GM18517 (cell line): ENCODE data around the gene SERPINA3.
"Not testable (repeated sequence)": the region's sequence is repeated elsewhere in the genome, so short reads cannot be mapped to it uniquely, and the experiment has no call there.

ENCODE experiments used
- ATAC-seq: cut with Tn5 transposase; IDR thresholded peaks from one replicate; pipeline ENCODE4 v1.9.1; 2021; ENCODE audit warnings: mild to moderate bottlenecking, moderate library complexity; ENCODE audit not compliant: unreplicated experiment

SERPINA3 gene

DNA sequence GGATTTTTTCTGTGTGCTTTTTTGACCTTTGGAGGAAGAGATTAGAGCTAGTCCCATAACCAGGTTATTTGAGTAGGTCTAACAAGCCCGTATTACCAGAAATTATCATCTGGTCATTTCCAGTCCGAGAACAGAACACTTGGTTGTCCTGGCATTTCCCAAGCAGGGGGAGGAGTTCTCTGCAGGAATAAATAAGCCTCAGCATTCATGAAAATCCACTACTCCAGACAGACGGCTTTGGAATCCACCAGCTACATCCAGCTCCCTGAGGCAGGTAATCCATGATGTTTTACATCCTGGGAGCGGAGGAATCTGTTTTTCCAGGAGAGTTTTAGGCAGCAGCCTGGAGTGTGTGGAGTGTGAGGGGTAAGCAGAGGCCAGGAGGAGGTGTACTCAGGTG, at the start of gene SERPINA3:
SERPINA3 (plus strand) TSS at position 218 of the 400 bp plus-strand sequence. CDS start 2,051 bp downstream, outside the sequence.
- ATAC-seq: no peak

DNA sequence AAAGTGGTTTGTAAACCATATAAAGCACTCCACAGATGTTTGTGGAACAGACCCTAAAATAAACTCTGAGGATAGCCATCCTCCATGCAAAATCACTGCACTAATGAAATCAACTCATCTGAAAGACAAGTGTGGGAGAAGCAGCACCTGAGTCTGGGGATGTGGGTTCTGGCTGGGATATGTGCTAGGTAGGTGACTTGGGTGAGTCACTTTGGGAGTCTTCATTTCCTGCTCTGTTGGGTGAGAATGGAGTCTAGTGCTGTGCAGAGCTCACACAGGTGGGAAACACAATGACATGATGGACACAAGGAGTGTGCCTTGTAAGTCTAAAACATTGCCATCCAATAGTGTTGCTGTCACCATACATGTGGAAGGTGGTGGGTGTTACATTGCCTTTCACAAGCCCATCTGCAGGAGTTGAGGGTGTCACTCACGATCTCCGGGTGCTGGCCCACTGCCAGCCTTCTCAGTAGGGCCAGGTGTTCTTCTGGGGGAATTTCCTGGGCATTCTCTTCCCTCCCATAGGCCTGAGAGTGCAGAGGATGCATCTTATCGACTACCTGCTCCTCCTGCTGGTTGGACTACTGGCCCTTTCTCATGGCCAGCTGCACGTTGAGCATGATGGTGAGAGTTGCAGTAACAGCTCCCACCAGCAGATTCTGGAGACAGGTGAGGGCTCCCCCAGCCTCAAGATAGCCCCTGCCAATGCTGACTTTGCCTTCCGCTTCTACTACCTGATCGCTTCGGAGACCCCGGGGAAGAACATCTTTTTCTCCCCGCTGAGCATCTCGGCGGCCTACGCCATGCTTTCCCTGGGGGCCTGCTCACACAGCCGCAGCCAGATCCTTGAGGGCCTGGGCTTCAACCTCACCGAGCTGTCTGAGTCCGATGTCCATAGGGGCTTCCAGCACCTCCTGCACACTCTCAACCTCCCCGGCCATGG, 49.0 kb upstream of the SERPINA3 start:
- ATAC-seq: no peak

GRCh38 chr14:94564381-94564780, 47.8 kb upstream of the SERPINA3 start:
- ATAC-seq: no peak

DNA sequence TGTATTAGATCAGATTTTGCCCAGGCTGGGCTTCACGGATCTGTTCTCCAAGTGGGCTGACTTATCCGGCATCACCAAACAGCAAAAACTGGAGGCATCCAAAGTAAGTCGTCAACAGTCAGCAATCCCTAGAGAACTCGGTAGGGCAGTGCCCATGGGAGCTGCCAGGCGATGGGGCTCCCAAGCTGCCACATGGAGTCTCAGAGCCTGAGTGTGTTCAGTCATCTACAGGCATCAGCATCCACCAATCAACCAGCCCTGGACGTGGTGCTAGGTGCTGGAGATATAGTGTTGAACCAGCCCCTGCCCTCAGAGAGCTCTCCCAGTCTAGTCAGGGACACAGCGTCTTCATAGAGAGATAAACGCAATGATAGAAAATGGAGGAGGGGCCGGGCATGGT, 44.0 kb upstream of the SERPINA3 start:
- no peak for ATAC-seq

- ATAC-seq: no peak
Observed at GRCh38 chr14:94569381-94570001, 42.7 kb upstream of the SERPINA3 start.

DNA sequence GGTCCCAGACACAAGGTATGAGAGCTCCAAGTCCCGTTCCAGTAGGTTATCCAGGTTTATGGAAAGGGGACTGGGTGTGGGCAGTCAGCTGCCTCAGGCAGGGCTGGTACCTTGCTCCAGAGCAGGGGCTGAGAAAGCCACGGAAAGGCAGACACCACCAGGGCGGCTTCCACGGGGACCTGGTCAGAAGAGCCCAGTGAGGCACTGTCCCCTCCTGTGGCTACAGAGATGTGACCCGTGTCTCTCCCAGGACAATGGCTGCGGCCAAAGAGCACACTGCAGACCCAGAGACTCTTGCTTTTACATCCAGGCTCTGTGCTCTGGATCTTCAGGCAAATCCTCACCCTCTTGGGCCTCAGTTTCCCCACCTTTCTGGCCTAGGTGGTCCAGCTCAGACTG, 42.2 kb upstream of the SERPINA3 start:
- ATAC-seq: no peak

GRCh38 chr14:94570440-94570839, 41.8 kb upstream of the SERPINA3 start:
- no peak for ATAC-seq

DNA sequence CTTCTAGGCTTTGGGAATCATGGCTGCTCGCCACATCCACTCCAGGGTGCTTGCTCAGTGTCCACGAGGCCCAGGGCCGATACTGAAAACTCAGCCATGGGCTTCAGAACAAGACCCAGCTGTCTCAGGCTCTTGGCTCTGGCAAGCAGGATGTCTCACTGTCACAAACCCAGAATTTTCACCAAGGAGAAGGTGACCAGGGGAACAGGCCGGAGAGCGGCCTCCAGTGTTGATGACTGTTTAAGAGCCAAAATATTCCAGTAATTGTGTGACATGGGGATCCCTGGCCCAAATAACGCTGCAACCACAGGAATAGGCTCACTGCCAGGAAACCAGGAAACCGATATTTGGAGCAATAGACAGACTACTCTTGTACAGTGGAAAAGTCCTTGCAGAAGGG, 40.8 kb upstream of the SERPINA3 start:
- no peak for ATAC-seq

DNA sequence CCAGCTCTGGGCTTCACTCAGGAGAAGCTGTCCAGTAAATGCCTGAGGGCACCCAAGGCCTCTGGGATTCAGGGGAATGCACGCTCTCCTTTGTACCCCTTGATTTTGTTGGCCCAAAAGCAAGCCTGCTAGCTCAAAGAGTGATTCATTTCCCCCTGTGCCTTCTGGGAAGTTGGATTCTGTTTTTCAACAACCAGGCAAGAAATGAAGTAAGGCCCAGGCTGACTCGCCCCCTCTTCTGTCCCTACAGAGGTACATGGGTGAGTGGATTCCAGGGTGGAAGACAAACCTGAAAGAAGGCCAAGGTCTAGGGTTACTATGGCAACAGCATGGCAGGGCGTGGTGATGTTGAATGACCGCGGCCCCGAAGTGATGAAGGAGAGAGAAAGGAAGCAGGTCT, 40.2 kb upstream of the SERPINA3 start:
- no peak for ATAC-seq

DNA sequence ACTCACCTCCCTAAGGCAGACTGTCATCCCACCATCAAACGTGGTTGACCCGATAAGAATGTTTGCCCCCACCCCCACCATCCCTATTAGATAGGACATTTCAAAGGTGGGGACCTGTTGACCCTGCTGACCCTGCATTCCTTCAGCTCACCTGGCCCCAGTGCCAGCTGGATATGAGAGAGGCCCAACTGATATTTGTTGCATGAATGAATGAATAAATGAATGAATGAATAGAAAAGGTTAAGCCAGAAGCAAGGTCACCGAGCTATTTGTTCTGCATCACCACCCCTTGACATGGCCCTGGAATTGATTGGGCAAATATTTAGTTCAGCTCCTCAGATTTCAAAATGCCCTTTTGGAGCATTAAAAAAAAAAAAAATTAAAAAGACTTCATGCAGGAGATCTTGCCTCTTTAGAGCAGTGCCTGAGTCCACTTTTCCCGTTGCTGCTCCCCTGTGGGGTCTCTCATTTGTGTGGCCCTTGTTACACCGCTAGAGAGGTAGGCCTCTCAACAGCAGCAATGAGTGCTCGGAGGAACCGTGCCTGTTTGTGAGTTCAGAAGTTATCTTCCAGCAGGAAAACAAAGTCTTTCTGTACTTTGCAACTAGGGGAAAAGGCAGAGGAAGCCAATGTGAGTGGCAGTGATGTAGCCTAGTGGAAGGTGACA, 39.4 kb upstream of the SERPINA3 start:
- ATAC-seq: no peak

DNA sequence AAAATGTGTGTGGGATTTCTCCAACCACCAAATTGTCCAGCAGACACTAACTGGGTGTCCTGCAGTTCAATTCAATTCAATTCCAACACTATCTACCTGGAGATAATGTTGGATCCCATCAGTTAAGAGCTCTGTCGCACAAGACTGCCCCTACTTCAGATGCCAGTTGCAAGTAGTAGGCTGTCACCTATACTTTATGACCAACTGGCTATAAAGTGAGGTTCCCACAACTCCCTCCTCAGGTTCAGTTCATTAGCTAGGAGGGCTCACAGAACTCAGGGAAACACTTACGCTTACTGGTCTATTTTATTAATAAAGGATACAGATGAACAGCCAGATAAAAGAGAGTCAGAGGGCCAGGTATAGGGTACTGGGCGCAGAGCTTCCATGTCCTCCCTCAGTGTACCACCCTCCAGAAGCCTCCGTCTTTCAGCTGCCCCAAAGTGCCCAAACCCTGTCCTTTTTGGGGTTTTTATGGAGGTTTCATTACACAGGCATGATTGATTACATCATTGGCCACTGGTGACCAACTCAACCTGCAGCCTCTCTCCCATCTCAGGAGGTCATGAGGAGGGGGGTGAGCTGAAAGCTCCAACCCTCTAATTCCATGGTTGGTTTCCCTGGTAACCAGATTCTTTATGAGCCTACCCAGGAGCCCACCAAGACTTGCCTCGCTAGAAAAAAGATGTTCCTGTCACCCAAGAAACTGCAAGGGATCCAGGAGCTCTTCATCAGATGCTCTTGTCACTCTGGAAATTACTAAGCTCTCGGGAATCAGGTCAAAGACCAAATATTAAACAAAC, 38.5 kb upstream of the SERPINA3 start:
- ATAC-seq: no peak

DNA sequence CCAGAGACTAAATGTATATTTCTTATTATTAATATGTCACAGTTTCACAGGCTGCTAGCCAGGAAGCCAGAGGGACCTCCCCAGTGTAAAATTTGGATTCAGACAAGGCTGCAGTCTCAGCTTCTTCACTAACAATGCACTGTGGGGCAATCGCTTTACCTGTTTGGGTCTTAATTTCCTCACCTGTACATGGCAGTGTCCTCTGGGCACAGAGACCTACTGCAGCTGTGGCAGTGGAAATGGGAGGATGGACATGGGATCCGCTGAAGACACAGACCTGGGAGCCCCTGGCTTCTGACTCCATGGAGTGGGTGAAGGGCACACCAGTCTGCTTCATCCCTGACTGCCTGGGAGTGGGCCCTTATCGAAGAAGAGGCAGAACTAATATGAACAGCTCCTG, 37.9 kb upstream of the SERPINA3 start:
- ATAC-seq: no peak

DNA sequence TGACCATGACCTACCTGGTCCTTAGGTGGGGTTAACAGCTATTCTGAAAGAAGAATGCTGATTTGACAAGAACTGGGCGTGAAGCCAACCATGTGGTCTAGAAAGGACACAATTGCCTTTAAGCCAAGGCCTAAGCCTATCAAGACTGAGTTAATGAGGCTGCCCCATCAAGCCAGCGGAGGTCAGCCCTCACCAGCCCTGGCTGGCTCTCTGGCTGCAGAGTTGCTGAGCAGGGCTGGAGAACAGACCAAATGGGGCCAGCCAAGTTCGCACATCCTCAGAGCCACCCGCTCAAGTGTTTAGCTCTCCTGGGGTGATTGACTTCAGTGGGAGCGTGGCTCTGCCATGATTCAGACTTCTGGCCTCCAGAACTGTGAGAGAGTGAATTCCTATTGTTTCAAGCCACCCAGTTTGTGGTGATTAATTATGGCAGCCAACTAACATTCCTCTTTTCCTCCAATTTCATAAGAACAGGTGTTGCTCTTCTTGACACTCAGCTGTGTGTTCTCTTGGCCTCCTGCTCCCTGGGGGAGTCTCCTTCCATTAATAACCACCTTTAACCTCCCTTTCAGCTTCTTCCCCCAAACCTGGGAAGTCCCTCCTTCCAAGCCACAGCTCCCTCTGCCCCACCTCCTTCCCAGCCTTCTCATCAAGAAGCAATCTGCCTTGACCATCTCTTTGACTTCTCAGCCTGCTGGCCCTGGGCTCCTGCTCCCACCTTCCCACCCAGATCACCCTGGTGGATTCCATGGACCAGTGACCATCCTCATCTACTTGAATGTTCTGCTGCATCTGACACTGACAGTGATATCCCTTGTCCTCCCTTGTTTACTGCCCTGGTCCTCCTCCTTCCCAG, 36.2 kb upstream of the SERPINA3 start:
- ATAC-seq: no peak

DNA sequence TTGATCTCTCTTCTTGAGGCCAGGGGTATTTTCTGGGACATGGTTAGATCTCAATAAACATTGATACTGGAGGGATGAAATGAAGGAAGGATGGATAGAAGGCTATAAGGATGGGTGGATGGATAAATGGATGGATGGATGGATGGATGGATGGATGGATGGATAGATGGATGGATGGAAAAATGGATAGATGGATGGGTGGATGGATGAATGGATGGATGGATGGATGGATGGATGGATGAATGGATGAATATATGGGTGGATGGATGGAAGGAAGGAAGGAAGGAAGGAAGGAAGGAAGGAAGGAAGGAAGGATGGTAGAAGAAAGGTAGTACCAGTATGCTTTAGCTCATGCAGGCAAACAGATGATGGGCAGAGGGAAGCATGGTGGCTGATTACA, 34.7 kb upstream of the SERPINA3 start:
- ATAC-seq: not testable (repeated sequence)

- ATAC-seq: no peak
Observed at GRCh38 chr14:94578712-94579111, 33.5 kb upstream of the SERPINA3 start.

GRCh38 chr14:94581127-94581999, 30.8 kb upstream of the SERPINA3 start, which contains the start of gene SERPINA5:
TSS of gene SERPINA5 (plus strand) at chr14:94581426. CDS start at chr14:94587363, 5,937 bp downstream.
- no peak for ATAC-seq

- ATAC-seq: no peak
Observed at GRCh38 chr14:94582199-94582750, 29.9 kb upstream of the SERPINA3 start.

DNA sequence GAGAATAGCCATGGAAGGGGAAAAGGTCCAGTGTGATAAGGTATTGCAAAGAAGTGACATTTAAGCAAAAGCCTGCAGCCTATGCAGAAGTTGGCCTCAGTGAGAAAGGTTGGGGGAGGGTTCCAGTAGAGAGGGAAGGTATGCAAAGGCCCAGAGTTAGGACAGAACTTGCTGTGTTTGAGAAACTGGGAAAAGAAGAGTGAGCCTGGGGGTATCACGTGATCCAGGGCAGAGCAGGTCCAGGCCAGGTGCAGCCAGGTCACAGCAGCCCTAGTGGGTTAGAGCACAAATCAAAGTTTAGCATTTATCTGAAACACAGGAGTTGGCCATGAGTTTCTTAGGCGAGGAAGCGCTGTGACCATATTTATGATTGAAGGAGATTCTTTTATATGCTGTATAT, 29.3 kb upstream of the SERPINA3 start:
- ATAC-seq: no peak

GRCh38 chr14:94583557-94583956, 28.6 kb upstream of the SERPINA3 start:
- ATAC-seq: no peak
